ENCODE results near the gene ITGAD. TPM values are rescaled to one million over a fixed set of nuclear protein-coding genes. Genes with fewer than 3 reads are reported as not detected.

Gene ITGAD
- total and polyA plus RNA-seq, 2 experiments from 2014 or later, result not detected

DNA sequence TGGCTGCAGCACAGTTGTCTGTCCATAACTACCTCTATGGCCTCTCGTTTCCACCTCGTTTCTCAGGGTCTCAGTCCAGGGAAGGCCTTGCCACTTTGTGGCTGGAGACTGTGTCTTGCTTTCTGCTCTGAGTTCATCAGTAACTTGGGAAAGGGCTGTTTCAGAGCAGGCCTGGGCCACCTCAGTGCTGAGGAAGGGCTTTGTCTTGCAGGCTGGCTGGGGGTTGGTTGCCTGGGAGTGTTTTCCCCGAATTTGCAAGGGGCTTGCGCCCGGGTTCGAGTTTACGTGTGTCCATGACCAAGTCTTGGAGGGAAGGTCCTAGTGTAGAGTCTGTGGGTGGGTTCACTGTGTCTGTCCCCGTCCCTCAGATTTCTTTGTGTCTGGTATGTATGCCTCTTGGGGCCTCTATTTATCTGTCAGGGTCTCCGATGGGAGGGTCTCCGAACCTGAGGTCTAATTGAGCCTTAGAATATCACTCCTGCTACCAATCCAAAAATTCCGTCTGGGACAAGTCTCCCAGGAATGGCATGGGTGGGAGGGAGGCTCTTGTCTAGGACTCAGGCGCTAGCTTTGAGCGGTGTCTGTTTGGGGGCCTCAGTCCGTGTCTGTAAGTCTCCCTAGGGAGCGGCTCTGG is 78.2 kb downstream of the ITGAD start (continued):
- TF ChIP-seq, protein P1, sequence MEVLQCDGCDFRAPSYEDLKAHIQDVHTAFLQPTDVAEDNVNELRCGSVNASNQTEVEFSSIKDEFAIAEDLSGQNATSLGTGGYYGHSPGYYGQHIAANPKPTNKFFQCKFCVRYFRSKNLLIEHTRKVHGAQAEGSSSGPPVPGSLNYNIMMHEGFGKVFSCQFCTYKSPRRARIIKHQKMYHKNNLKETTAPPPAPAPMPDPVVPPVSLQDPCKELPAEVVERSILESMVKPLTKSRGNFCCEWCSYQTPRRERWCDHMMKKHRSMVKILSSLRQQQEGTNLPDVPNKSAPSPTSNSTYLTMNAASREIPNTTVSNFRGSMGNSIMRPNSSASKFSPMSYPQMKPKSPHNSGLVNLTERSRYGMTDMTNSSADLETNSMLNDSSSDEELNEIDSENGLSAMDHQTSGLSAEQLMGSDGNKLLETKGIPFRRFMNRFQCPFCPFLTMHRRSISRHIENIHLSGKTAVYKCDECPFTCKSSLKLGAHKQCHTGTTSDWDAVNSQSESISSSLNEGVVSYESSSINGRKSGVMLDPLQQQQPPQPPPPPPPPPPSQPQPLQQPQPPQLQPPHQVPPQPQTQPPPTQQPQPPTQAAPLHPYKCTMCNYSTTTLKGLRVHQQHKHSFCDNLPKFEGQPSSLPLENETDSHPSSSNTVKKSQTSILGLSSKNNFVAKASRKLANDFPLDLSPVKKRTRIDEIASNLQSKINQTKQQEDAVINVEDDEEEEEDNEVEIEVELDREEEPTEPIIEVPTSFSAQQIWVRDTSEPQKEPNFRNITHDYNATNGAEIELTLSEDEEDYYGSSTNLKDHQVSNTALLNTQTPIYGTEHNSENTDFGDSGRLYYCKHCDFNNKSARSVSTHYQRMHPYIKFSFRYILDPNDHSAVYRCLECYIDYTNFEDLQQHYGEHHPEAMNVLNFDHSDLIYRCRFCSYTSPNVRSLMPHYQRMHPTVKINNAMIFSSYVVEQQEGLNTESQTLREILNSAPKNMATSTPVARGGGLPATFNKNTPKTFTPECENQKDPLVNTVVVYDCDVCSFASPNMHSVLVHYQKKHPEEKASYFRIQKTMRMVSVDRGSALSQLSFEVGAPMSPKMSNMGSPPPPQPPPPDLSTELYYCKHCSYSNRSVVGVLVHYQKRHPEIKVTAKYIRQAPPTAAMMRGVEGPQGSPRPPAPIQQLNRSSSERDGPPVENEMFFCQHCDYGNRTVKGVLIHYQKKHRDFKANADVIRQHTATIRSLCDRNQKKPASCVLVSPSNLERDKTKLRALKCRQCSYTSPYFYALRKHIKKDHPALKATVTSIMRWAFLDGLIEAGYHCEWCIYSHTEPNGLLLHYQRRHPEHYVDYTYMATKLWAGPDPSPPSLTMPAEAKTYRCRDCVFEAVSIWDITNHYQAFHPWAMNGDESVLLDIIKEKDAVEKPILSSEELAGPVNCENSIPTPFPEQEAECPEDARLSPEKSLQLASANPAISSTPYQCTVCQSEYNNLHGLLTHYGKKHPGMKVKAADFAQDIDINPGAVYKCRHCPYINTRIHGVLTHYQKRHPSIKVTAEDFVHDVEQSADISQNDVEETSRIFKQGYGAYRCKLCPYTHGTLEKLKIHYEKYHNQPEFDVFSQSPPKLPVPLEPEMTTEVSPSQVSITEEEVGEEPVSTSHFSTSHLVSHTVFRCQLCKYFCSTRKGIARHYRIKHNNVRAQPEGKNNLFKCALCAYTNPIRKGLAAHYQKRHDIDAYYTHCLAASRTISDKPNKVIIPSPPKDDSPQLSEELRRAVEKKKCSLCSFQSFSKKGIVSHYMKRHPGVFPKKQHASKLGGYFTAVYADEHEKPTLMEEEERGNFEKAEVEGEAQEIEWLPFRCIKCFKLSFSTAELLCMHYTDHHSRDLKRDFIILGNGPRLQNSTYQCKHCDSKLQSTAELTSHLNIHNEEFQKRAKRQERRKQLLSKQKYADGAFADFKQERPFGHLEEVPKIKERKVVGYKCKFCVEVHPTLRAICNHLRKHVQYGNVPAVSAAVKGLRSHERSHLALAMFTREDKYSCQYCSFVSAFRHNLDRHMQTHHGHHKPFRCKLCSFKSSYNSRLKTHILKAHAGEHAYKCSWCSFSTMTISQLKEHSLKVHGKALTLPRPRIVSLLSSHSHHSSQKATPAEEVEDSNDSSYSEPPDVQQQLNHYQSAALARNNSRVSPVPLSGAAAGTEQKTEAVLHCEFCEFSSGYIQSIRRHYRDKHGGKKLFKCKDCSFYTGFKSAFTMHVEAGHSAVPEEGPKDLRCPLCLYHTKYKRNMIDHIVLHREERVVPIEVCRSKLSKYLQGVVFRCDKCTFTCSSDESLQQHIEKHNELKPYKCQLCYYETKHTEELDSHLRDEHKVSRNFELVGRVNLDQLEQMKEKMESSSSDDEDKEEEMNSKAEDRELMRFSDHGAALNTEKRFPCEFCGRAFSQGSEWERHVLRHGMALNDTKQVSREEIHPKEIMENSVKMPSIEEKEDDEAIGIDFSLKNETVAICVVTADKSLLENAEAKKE (CRISPR knock-in tag; IDR thresholded peaks at IDR 0.05), result no peak
- TF ChIP-seq ZNF114 (CRISPR knock-in tag; IDR thresholded peaks at IDR 0.05) (no peak), EZH2phosphoT487 (IDR thresholded peaks at IDR 0.05; ENCODE audit: unreplicated experiment) (no peak)
- TF ChIP-seq, protein P2, sequence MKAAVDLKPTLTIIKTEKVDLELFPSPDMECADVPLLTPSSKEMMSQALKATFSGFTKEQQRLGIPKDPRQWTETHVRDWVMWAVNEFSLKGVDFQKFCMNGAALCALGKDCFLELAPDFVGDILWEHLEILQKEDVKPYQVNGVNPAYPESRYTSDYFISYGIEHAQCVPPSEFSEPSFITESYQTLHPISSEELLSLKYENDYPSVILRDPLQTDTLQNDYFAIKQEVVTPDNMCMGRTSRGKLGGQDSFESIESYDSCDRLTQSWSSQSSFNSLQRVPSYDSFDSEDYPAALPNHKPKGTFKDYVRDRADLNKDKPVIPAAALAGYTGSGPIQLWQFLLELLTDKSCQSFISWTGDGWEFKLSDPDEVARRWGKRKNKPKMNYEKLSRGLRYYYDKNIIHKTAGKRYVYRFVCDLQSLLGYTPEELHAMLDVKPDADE (IDR thresholded peaks at IDR 0.05), result no peak

DNA sequence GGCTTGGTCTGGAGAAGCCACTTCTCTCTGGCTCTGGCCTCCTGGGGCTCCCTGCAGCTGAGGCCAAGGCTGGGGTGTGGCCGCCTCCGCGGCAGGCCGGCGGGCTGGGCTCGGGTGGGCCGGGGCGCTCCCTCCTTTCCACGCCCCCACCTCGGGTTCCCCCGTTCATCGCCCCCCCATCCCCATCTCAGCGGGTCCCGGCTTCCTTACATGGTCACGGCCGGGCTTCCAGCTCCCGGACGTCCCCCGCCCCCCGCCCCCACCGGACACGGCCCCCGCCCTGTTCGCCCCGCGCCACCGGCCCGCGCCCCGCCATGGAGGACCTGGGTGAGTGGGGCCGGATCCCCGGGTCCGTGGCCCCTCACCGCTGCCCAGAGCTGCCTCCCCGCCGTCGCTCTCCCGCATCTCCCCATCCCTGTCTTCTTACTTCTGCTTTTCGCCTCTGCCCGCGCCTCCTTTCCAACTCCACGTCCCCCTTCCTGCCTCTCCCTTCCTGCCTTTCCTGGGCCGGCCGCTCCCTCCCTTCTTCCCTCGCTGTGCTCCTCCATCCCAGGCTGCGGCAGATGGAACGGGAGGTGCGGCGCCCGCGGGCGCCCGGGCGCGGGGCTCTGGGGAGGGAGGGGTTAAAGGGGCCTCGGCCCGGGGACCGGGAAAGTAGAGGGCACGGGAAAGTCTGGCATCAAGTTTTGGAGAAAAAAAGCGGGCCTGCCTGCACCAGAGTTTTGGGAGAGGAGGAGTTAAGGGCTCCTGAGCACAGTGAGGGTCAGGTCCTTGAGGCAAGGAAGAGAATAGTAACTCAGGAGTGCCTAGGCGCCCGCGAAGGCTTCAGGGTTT is 79.0 kb downstream of the ITGAD start, which contains the start of gene TGFB1I1:
TSS of gene TGFB1I1 (plus strand) at position 278 of the 834 bp plus-strand sequence. CDS start at position 315, 37 bp downstream.
- H3K9me2 ChIP-seq (ENCODE audit: insufficient read depth), result no peaks in the 10 kb centered on the region
- peak within 1 kb of the TSS; percentile 80 for H3K4me3 Mint-ChIP-seq
- peaks cover 11% of the 10 kb centered on the region; the same call in 2 of the 3 replicates for H3K4me1 Mint-ChIP-seq
- H2AFZ ChIP-seq, result peak within 1 kb of the TSS; percentile 97
- H3K4me2 ChIP-seq, result peak within 1 kb of the TSS; percentile 87
- no peak within 1 kb of the TSS for H3K27ac ChIP-seq (ENCODE audit: low read depth)
- peaks cover 59% of the 10 kb centered on the region for H3K27me3 ChIP-seq (ENCODE audit: insufficient read depth)
- H3K79me2 ChIP-seq (replicated peaks; ENCODE audit: insufficient read depth), result no peaks in the 10 kb centered on the region
- H3K27ac Mint-ChIP-seq, result no peak within 1 kb of the TSS
- H3K4me3 ChIP-seq, result peak within 1 kb of the TSS; percentile 90
- no peaks in the 10 kb centered on the region for H3K36me3 ChIP-seq (ENCODE audit: insufficient read depth)
- H3K4me1 ChIP-seq (ENCODE audit: insufficient read depth), result peaks cover 7% of the 10 kb centered on the region; the same call in 1 of the 2 replicates
- H3K9me3 Mint-ChIP-seq, result peaks cover 6% of the 10 kb centered on the region
- H4K20me1 ChIP-seq (replicated peaks; ENCODE audit: insufficient read depth), result no peaks in the 10 kb centered on the region; the same call in 1 of the 2 replicates
- H3F3A ChIP-seq (replicated peaks; ENCODE audit: low read depth), result peaks cover 3% of the 10 kb centered on the region; the same call in 1 of the 2 replicates
- DNase-seq (ENCODE audit: low spot score), result peak; percentile 57
- H3K27me3 Mint-ChIP-seq (ENCODE audit: insufficient read depth, low read depth, poor library complexity), result peaks cover 52% of the 10 kb centered on the region
- H3K36me3 Mint-ChIP-seq (ENCODE audit: low read depth), result peaks cover 13% of the 10 kb centered on the region
- peak; percentile 25 for ATAC-seq
- TF ChIP-seq, protein P3, sequence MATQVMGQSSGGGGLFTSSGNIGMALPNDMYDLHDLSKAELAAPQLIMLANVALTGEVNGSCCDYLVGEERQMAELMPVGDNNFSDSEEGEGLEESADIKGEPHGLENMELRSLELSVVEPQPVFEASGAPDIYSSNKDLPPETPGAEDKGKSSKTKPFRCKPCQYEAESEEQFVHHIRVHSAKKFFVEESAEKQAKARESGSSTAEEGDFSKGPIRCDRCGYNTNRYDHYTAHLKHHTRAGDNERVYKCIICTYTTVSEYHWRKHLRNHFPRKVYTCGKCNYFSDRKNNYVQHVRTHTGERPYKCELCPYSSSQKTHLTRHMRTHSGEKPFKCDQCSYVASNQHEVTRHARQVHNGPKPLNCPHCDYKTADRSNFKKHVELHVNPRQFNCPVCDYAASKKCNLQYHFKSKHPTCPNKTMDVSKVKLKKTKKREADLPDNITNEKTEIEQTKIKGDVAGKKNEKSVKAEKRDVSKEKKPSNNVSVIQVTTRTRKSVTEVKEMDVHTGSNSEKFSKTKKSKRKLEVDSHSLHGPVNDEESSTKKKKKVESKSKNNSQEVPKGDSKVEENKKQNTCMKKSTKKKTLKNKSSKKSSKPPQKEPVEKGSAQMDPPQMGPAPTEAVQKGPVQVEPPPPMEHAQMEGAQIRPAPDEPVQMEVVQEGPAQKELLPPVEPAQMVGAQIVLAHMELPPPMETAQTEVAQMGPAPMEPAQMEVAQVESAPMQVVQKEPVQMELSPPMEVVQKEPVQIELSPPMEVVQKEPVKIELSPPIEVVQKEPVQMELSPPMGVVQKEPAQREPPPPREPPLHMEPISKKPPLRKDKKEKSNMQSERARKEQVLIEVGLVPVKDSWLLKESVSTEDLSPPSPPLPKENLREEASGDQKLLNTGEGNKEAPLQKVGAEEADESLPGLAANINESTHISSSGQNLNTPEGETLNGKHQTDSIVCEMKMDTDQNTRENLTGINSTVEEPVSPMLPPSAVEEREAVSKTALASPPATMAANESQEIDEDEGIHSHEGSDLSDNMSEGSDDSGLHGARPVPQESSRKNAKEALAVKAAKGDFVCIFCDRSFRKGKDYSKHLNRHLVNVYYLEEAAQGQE (IDR thresholded peaks at IDR 0.05; ENCODE audit: unreplicated experiment), result no peak
- TF ChIP-seq EZH2phosphoT487 (IDR thresholded peaks at IDR 0.05; ENCODE audit: unreplicated experiment) (no peak), CREB1 (CRISPR knock-in tag; IDR thresholded peaks at IDR 0.05; ENCODE audit: low read depth) (no peak)

Data from GM23338 (cell line).